Renal cortex interstitium (tissue), 11 donors: ENCODE results near the gene PNPLA8. TPM values are rescaled to one million over a fixed set of nuclear protein-coding genes. Genes with fewer than 3 reads are reported as not detected.

Experiments
- DNase-seq, 11 donors: peaks; one replicate each; pipeline ENCODE4 v3.0.0-alpha.2; 2013; ENCODE audit warnings: low read depth in 9 of 11, low spot score in 4 of 11; ENCODE audit errors: extremely low read depth in 1 of 11
- polyA plus RNA-seq, 3 donors: library from polyadenylated mRNA; unstranded; fragments of 120-200 nt; gene quantifications; one replicate each; pipeline ENCODE4 v1.2.1, GENCODE V29; 2013; ENCODE audit not compliant: insufficient read length in 3 of 3

Gene PNPLA8
- polyA plus RNA-seq, 3 donors = 36.3 to 41.2 (median 37.4) TPM

- DNase-seq = no peak
Measured at GRCh38 chr7:108423089-108423989, 102.6 kb downstream of the PNPLA8 start.

- no peak for DNase-seq
Measured at GRCh38 chr7:108421720-108422331, 104.1 kb downstream of the PNPLA8 start.

Other genes starting within 250 kb of the PNPLA8 start
- 10 to 100 TPM; 17.3 to 22.9 (median 20.0) TPM for gene NRCAM, start 69.7 kb downstream of the PNPLA8 start, polyA plus RNA-seq
- 10 to 100 TPM; 34.9 to 43.3 (median 42.5) TPM for gene THAP5, start 43.6 kb upstream of the PNPLA8 start, polyA plus RNA-seq
- gene DNAJB9, start 43.7 kb upstream of the PNPLA8 start, polyA plus RNA-seq = 10 to 100 TPM; 41.1 to 46.6 (median 42.7) TPM